Measurements from ENCODE around the gene HPS6. TPM values are rescaled to one million over a fixed set of nuclear protein-coding genes. Genes with fewer than 3 reads are reported as not detected.

Gene HPS6
- total and polyA plus RNA-seq, 9 of the 15 experiments (the other 6 are each of a cell fraction or from before 2014, with no cell fraction given), result 0.45 to 14.0 (median 4.5) TPM

- no peak for TF ChIP-seq CTCF (IDR thresholded peaks at IDR 0.05 in 2 of 3, conservative IDR thresholded peaks at IDR 0.05 in 1 of 3; ENCODE audit: insufficient read depth in 2 of 3, low read depth in 1 of 3, low read length in 3 of 3)
- no peak for TF ChIP-seq ZNF174 (CRISPR knock-in tag; IDR thresholded peaks at IDR 0.05)
- TF ChIP-seq, protein P1, sequence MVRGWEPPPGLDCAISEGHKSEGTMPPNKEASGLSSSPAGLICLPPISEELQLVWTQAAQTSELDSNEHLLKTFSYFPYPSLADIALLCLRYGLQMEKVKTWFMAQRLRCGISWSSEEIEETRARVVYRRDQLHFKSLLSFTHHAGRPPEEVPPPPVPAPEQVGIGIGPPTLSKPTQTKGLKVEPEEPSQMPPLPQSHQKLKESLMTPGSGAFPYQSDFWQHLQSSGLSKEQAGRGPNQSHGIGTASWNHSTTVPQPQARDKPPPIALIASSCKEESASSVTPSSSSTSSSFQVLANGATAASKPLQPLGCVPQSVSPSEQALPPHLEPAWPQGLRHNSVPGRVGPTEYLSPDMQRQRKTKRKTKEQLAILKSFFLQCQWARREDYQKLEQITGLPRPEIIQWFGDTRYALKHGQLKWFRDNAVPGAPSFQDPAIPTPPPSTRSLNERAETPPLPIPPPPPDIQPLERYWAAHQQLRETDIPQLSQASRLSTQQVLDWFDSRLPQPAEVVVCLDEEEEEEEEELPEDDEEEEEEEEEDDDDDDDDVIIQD (CRISPR knock-in tag; IDR thresholded peaks at IDR 0.05), result no peak
- no peak for TF ChIP-seq AFF1 (IDR thresholded peaks at IDR 0.05; ENCODE audit: low read depth in 1 of 2, partially characterized antibody in 2 of 2)
- no peak for TF ChIP-seq ZNF583 (CRISPR knock-in tag; IDR thresholded peaks at IDR 0.05)
- TF ChIP-seq ZNF224 (CRISPR knock-in tag; IDR thresholded peaks at IDR 0.05), result no peak
- no peak for TF ChIP-seq ZNF551 (CRISPR knock-in tag; IDR thresholded peaks at IDR 0.05)
- TF ChIP-seq CREB1 (IDR thresholded peaks at IDR 0.05), result no peak
- no peak for TF ChIP-seq CREB1 (CRISPR knock-in tag; IDR thresholded peaks at IDR 0.05)
- no peak for TF ChIP-seq MLX (CRISPR knock-in tag; conservative IDR thresholded peaks at IDR 0.05)
- TF ChIP-seq ZNF124 (CRISPR knock-in tag; IDR thresholded peaks at IDR 0.05), result no peak
- no peak for TF ChIP-seq CBFA2T2 (conservative IDR thresholded peaks at IDR 0.05)
- no peak for TF ChIP-seq ZNF445 (CRISPR knock-in tag; IDR thresholded peaks at IDR 0.05; ENCODE audit: low read depth)
- no peak for TF ChIP-seq SIRT6 (IDR thresholded peaks at IDR 0.05; ENCODE audit: low read depth, low read length)
- no peak for TF ChIP-seq POU5F1 (IDR thresholded peaks at IDR 0.05; ENCODE audit: borderline replicate concordance, low read depth, low read length, partially characterized antibody)
Measured at GRCh38 chr10:102017295-102017694, 47.9 kb upstream of the HPS6 start (continued).

Data from K562 (cell line).